MM.1S (cell line): ENCODE data around the gene AZIN2.

Experiments used
- DNase-seq: peaks from one replicate; pipeline ENCODE4 v3.0.0-alpha.2; 2015
- H2AFZ ChIP-seq: fragments of 300-600 bp; sonication (generic); 2 replicates; pipeline ENCODE4 v1.6.0; 2016; ENCODE audit warnings: antibody characterized with exemption, low read length
- H3F3A ChIP-seq: fragments of 300-600 bp; sonication (generic); 2 replicates; pipeline ENCODE4 v1.6.1; 2016; ENCODE audit warnings: mild to moderate bottlenecking, antibody characterized with exemption, low read length, moderate library complexity, mixed read lengths; ENCODE audit not compliant: insufficient read depth
- H3K27ac ChIP-seq: fragments of 300-600 bp; sonication (generic); 2 replicates; pipeline ENCODE4 v1.5.1; 2016; ENCODE audit warnings: mild to moderate bottlenecking, low read length
- H3K27me3 ChIP-seq: fragments of 300-600 bp; sonication (generic); replicated peaks from 2 replicates; pipeline ENCODE4 v1.6.0; 2016; ENCODE audit warnings: low read length; ENCODE audit not compliant: insufficient read depth
- H3K36me3 ChIP-seq: fragments of 300-600 bp; sonication (generic); replicated peaks from 2 replicates; pipeline ENCODE4 v1.6.1; 2016; ENCODE audit warnings: mild to moderate bottlenecking, low read length, mixed read lengths; ENCODE audit not compliant: insufficient read depth
- H3K4me1 ChIP-seq: fragments of 300-600 bp; sonication (generic); 2 replicates; pipeline ENCODE4 v1.6.1; 2016; ENCODE audit warnings: low read length, mixed read lengths
- H3K4me2 ChIP-seq: fragments of 300-600 bp; sonication (generic); 2 replicates; pipeline ENCODE4 v1.6.0; 2016; ENCODE audit warnings: low read depth, low read length
- H3K4me3 ChIP-seq: fragments of 300-600 bp; sonication (generic); 2 replicates; pipeline ENCODE4 v1.5.1; 2016; ENCODE audit warnings: low read length, mixed read lengths
- H3K79me2 ChIP-seq: fragments of 300-600 bp; sonication (generic); 2 replicates; pipeline ENCODE4 v1.6.1; 2016; ENCODE audit warnings: mixed run types, low read length, mixed read lengths
- H3K9ac ChIP-seq: fragments of 300-600 bp; sonication (generic); 2 replicates; pipeline ENCODE4 v1.6.1; 2016; ENCODE audit warnings: low read length, mixed read lengths
- H3K9me2 ChIP-seq: fragments of 300-600 bp; sonication (generic); replicated peaks from 2 replicates; pipeline ENCODE4 v1.6.1; 2016; ENCODE audit warnings: mild to moderate bottlenecking, low read length, mixed read lengths; ENCODE audit not compliant: insufficient read depth
- H3K9me3 ChIP-seq: fragments of 300-600 bp; sonication (generic); replicated peaks from 2 replicates; pipeline ENCODE4 v1.6.1; 2016; ENCODE audit warnings: mild to moderate bottlenecking, low read length, mixed read lengths; ENCODE audit not compliant: insufficient read depth
- H4K20me1 ChIP-seq: fragments of 300-600 bp; sonication (generic); 2 replicates; pipeline ENCODE4 v1.6.1; 2016; ENCODE audit warnings: mild to moderate bottlenecking, low read length, moderate library complexity, mixed read lengths; ENCODE audit not compliant: insufficient read depth
- EZH2 ChIP-seq: fragments of 300-600 bp; sonication (generic); optimal IDR thresholded peaks from 2 replicates; pipeline ENCODE3; 2017; ENCODE audit warnings: low read depth, mild to moderate bottlenecking, antibody characterized with exemption, low read length, mixed read lengths
- EZH2phosphoT487 ChIP-seq: fragments of 300-600 bp; sonication (generic); IDR thresholded peaks from 2 replicates; pipeline ENCODE4 v1.6.1; 2018; ENCODE audit warnings: antibody characterized with exemption, low read length
- TF ChIP-seq, protein P1 (sequence below): fragments of 300-600 bp; sonication (generic); IDR thresholded peaks from 2 replicates; pipeline ENCODE4 v1.5.1; 2016; ENCODE audit warnings: antibody characterized with exemption, low read length, mixed read lengths

The AZIN2 gene

DNA sequence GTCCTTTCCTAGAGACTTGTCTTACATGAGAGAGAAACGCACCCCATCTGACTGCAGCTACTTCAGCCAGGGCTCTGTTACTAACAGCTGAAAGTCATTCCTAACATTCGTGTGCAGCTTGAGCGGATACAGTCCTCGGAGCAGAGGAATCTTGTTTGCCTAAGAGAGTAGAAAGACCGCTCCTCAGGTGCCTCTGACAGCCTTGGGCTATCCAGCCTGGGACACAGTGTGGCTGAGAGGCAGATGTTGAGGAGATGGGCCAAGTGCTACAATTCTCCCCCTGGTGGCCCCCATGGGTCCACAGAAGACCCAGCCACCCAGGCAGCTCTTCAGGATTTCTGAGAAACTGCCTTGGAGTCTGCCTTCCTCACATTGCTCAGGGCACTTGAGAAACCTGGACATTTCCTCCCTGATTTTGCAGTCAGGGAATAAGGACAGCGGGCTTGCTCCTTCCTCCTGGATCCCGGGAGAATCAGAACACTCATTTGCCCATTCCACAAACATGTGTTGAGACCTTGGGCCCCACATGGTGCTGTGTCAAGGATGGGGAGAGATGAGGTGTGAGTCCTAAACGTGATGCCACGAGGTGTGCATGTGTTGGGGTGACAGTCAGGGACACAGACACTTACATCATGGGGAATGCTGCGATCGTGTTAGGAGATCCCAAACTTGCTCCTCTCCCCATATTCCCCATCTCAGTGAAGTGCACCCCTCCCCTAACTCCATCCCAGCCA is 87.8 kb downstream of the AZIN2 start:
- no peaks in the 10 kb centered on the region for H3K36me3 ChIP-seq
- H3K9me3 ChIP-seq: no peaks in the 10 kb centered on the region
- H3K4me1 ChIP-seq: no peaks in the 10 kb centered on the region
- DNase-seq: no peak
- H3K27ac ChIP-seq: no peak overlapping the region
- no peaks in the 10 kb centered on the region for H3F3A ChIP-seq
- no peak overlapping the region for H3K4me3 ChIP-seq
- no peak overlapping the region for H3K4me2 ChIP-seq
- H3K9ac ChIP-seq: no peak overlapping the region
- H3K79me2 ChIP-seq: no peaks in the 10 kb centered on the region
- H3K9me2 ChIP-seq: no peaks in the 10 kb centered on the region
- H2AFZ ChIP-seq: no peak overlapping the region
- no peaks in the 10 kb centered on the region for H3K27me3 ChIP-seq
- no peaks in the 10 kb centered on the region for H4K20me1 ChIP-seq
- TF ChIP-seq EZH2phosphoT487 (no peak), EZH2 (no peak)
- TF ChIP-seq, protein P1, sequence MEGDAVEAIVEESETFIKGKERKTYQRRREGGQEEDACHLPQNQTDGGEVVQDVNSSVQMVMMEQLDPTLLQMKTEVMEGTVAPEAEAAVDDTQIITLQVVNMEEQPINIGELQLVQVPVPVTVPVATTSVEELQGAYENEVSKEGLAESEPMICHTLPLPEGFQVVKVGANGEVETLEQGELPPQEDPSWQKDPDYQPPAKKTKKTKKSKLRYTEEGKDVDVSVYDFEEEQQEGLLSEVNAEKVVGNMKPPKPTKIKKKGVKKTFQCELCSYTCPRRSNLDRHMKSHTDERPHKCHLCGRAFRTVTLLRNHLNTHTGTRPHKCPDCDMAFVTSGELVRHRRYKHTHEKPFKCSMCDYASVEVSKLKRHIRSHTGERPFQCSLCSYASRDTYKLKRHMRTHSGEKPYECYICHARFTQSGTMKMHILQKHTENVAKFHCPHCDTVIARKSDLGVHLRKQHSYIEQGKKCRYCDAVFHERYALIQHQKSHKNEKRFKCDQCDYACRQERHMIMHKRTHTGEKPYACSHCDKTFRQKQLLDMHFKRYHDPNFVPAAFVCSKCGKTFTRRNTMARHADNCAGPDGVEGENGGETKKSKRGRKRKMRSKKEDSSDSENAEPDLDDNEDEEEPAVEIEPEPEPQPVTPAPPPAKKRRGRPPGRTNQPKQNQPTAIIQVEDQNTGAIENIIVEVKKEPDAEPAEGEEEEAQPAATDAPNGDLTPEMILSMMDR: no peak

DNA sequence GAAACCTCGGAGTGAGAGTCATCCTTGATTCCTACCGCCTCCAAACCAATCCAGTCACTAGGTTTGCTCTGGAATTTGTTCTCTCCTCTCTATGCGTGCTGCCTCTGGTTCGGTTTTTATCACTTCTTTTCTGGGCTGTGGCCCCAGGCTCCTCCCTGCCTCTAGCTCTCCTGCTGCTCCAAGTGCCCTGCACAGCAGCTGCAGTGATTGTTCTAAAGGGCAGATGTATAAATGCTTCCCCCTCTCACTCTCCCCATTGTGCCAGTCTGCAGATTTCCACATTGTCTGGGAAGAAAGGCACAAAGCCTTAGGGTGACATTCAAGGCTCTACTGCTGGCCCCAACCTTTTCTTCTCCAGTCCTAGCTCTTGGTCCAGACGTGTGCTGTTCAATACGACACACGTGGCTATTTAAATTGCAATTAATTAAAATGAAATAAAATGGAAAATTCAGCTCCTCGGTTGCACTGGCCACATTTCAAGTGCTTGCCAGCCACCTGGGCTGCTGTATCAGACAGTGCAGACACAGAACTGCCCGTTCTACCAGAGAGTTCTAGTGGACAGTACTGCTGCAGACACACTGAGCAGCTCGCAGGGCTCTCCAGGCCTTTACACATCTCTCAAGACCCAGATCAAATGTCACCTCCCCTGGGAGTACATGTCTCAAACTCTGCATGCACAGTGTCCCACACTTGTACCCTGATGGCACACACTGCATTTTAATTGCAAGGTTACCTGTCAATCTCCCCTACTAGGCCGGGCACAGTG is 88.5 kb downstream of the AZIN2 start:
- no peak for DNase-seq
- no peaks in the 10 kb centered on the region for H3K9me2 ChIP-seq
- no peaks in the 10 kb centered on the region for H3K4me1 ChIP-seq
- H2AFZ ChIP-seq: no peak overlapping the region
- H3K79me2 ChIP-seq: no peaks in the 10 kb centered on the region
- no peaks in the 10 kb centered on the region for H3K9me3 ChIP-seq
- TF ChIP-seq EZH2phosphoT487: no peak
- TF ChIP-seq, protein P1: no peak
- no peak for TF ChIP-seq EZH2
- H3K36me3 ChIP-seq: no peaks in the 10 kb centered on the region
- H3K27ac ChIP-seq: no peak overlapping the region
- no peak overlapping the region for H3K9ac ChIP-seq
- no peaks in the 10 kb centered on the region for H3F3A ChIP-seq
- H3K4me2 ChIP-seq: no peak overlapping the region
- no peaks in the 10 kb centered on the region for H3K27me3 ChIP-seq
- H3K4me3 ChIP-seq: no peak overlapping the region
- no peaks in the 10 kb centered on the region for H4K20me1 ChIP-seq
